Measurements from ENCODE around the gene LIMA1. TPM values are rescaled to one million over a fixed set of nuclear protein-coding genes. Genes with fewer than 3 reads are reported as not detected.
"Not testable (repeated sequence)": the region's sequence is repeated elsewhere in the genome, so short reads cannot be mapped to it uniquely, and the experiment has no call there.

LIMA1 gene
- total RNA-seq: 8.9 TPM

GRCh38 chr12:50283229-50283923, at the start of gene LIMA1:
Gene LIMA1 (minus strand): TSS chr12:50283520. CDS start chr12:50248751, 34,769 bp downstream.
- peak; percentile 83 to 90 (median 90) for DNase-seq (ENCODE audit: low read depth in 2 of 3, low spot score in 2 of 3)

GRCh38 chr12:50331745-50332144, 48.4 kb upstream of the LIMA1 start:
- no peak for DNase-seq (ENCODE audit: low read depth in 2 of 3, low spot score in 2 of 3)

GRCh38 chr12:50328664-50329063, 45.3 kb upstream of the LIMA1 start:
- DNase-seq (ENCODE audit: low read depth in 2 of 3, low spot score in 2 of 3): not testable (repeated sequence)

GRCh38 chr12:50326590-50327284, 43.4 kb upstream of the LIMA1 start:
- DNase-seq (ENCODE audit: low read depth in 2 of 3, low spot score in 2 of 3): no peak

- DNase-seq (ENCODE audit: low read depth in 2 of 3, low spot score in 2 of 3): no peak
These were observed 42.6 kb upstream of the LIMA1 start for GRCh38 chr12:50325890-50326391.

- DNase-seq (ENCODE audit: low read depth in 2 of 3, low spot score in 2 of 3): not testable (repeated sequence)
These were observed 41.5 kb upstream of the LIMA1 start for GRCh38 chr12:50324770-50325169.

GRCh38 chr12:50324077-50324476, 40.8 kb upstream of the LIMA1 start:
- not testable (repeated sequence) for DNase-seq (ENCODE audit: low read depth in 2 of 3, low spot score in 2 of 3)

GRCh38 chr12:50322206-50322605, 38.9 kb upstream of the LIMA1 start:
- no peak for DNase-seq (ENCODE audit: low read depth in 2 of 3, low spot score in 2 of 3)

- DNase-seq (ENCODE audit: low read depth in 2 of 3, low spot score in 2 of 3): no peak
These were observed 33.9 kb upstream of the LIMA1 start for GRCh38 chr12:50317203-50317602.

GRCh38 chr12:50315803-50316202, 32.5 kb upstream of the LIMA1 start:
- DNase-seq (ENCODE audit: low read depth in 2 of 3, low spot score in 2 of 3): no peak

- DNase-seq (ENCODE audit: low read depth in 2 of 3, low spot score in 2 of 3): peak in 2 of 3 donors; percentile 37 to 66
These were observed 31.5 kb upstream of the LIMA1 start for GRCh38 chr12:50314636-50315312.

- DNase-seq (ENCODE audit: low read depth in 2 of 3, low spot score in 2 of 3): not testable (repeated sequence)
These were observed 30.7 kb upstream of the LIMA1 start for GRCh38 chr12:50313971-50314370.

GRCh38 chr12:50313256-50313931, 30.1 kb upstream of the LIMA1 start:
- no peak for DNase-seq (ENCODE audit: low read depth in 2 of 3, low spot score in 2 of 3)

GRCh38 chr12:50311858-50312609, 28.7 kb upstream of the LIMA1 start:
- DNase-seq (ENCODE audit: low read depth in 2 of 3, low spot score in 2 of 3): not testable (repeated sequence)

- no peak for DNase-seq (ENCODE audit: low read depth in 2 of 3, low spot score in 2 of 3)
These were observed 26.6 kb upstream of the LIMA1 start for GRCh38 chr12:50309950-50310349.

GRCh38 chr12:50302686-50303085, 19.4 kb upstream of the LIMA1 start:
- DNase-seq (ENCODE audit: low read depth in 2 of 3, low spot score in 2 of 3): no peak

- no peak for DNase-seq (ENCODE audit: low read depth in 2 of 3, low spot score in 2 of 3)
These were observed 14.7 kb upstream of the LIMA1 start for GRCh38 chr12:50297996-50298395.

- no peak for DNase-seq (ENCODE audit: low read depth in 2 of 3, low spot score in 2 of 3)
These were observed 13.7 kb upstream of the LIMA1 start for GRCh38 chr12:50297027-50297426.

- DNase-seq (ENCODE audit: low read depth in 2 of 3, low spot score in 2 of 3): no peak
These were observed 13.2 kb upstream of the LIMA1 start for GRCh38 chr12:50296554-50296953.

GRCh38 chr12:50291377-50291776, 8.1 kb upstream of the LIMA1 start:
- no peak for DNase-seq (ENCODE audit: low read depth in 2 of 3, low spot score in 2 of 3)
